ENCODE results near the gene ATL3.
"Not testable (repeated sequence)": the region's sequence is repeated elsewhere in the genome, so short reads cannot be mapped to it uniquely, and the experiment has no call there.

The ATL3 gene

DNA sequence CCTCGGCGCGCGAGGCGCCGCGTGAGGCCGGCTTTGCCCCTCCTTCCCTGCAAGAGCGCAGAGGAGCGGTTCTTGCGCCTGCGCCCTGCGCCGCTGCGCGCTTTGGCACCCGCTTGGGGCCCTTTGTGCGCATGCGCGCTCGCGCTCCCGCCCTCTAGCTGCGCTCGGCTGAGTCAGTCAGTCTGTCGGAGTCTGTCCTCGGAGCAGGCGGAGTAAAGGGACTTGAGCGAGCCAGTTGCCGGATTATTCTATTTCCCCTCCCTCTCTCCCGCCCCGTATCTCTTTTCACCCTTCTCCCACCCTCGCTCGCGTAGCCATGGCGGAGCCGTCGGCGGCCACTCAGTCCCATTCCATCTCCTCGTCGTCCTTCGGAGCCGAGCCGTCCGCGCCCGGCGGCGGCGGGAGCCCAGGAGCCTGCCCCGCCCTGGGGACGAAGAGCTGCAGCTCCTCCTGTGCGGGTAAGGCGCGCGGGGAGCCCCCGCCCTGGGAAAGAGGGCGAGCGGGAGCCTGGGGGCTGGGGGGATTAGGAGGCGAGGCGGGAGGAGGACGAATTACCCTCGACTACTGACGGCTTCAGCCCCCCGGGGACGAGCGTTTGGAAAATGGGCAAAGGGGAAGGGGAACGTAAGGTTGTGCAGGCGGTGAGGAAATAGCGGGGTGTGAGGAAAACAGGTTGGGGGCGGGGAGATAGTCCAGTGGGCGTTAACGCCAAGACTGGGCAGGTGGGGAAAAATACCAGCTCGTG, 10.3 kb upstream of the ATL3 start, which contains the start of gene RTN3:
Gene RTN3 (plus strand): TSS at position 180 of the 745 bp plus-strand sequence. CDS start 137 bp downstream, at position 317.
- peak; percentile 97 for DNase-seq (ENCODE audit: low spot score)

DNA sequence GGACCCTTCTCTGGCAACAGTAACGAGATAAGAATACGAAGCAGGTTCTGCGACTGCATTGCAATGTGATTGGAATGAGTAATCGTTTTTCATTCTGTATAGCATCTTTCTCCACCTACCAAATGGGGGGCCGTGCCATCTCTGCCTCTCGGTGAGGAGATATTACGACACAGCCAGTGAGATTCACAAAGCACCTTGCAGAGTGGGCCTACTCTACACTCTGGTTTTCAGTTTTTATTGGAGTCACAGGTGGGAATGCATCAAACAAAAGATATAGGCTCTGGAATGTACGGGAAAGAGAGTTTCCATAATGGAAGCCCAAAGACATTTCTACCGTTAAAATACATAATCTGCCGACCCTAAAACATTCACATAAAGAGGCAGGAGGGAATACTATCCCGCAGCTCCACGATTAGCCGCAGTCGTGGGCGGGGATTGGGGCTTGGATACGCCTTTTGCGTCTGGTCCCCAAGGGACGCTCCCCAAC, 9.7 kb upstream of the ATL3 start:
- peak; percentile 75 for DNase-seq (ENCODE audit: low spot score)

DNA sequence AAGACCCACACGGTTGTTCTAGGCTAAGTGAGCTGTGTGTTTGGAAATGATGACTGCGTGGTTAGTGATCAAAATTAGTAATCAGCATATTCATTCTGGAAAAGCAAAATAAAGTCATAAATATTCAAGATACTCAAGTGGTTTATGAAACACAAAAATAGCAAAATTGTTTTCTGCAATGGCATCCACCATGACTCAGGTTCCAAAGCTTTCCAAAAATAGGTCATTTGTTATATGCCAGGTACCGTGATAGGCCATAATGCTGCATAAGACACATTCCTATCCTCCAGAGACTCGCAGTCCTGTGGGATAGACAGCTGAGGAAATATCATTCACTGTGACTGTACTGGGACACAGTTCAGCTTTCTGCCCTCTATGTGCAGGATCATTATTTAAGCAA, 2.4 kb upstream of the ATL3 start:
- no peak for DNase-seq (ENCODE audit: low spot score)

DNA sequence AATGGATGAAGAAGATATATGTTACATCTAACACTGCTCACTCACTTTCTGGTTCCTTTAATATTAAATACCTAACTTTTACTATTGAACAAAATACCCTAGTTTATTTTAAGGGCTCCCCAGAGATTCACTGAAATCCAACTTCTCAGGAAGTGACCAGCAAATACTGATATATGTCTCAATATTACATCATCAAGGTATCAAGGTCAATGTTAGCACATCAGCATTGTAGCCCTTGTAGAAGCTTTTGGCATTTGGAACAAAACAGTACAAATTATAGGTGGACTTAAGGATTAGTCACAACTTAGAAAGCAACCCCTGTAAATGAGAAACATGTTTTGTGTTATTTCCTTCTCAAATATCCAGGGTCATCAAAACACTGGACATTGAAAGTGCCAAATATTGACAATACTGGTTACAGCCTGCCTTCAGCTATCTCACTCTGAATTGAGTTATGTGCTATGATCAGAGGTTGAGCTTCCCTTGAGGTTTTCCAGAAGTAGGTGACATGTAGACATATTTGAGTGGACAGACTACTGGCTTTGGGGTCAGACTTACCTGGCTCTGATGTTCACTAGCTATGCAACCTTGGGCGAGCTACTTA, 1.9 kb upstream of the ATL3 start:
- no peak for DNase-seq (ENCODE audit: low spot score)

DNA sequence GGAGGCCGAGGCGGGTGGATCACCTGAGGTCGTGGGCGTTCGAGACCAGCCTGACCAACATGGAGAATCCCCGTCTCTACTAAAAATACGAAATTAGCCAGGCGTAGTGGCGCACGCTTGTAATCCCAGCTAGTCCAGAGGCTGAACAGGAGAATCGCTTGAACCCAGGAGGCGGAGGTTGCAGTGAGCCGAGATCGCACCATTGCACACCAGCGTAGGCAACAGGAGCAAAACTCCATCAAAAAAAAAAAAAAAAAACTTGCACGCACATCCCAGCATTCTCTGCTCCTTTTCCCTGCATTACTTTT, 934 bp upstream of the ATL3 start:
- DNase-seq (ENCODE audit: low spot score) = no peak

DNA sequence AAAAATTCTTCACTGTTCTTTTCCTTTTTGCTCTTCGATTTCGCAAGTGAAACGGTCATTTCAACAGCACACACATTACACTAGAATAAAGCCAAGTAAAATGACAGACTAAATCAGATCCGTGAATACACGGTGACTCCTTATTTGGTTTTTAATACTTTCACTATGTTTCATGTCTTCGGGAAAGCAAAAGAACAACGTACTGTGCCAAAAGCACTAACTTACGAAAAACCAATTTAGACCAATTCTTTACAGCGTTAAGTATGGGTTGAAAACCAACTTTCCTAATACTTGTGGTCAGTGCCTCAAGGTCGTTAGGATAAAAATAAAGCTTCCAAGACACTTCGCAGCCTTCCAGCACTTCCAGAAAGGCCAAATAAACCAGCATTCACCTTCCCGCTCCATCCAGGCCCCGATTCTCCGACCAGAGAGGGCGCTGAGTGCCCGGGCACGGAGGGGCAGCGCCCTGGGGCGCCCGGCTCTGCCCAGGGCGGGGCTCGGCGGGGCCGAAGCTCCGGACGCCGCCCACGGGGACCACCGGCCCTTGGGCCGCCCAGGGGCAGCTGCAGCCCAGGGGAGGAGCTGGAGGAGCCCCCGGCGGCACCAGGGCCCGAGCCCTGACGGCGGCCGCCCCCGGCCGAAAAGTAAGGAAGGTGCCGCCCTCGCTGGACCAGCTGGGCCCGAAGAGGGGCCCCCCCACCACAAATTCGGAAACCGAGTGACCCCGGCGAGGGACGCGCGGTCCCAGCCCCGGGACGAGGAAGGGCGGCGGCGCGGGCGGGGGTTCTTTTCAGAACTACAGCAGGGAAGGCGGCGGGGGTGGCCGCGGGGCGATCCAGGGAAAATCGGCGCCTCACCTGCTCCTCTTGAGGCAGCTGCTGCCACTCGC, 499 bp downstream of the ATL3 start:
- peak; percentile 71 for DNase-seq (ENCODE audit: low spot score)

DNA sequence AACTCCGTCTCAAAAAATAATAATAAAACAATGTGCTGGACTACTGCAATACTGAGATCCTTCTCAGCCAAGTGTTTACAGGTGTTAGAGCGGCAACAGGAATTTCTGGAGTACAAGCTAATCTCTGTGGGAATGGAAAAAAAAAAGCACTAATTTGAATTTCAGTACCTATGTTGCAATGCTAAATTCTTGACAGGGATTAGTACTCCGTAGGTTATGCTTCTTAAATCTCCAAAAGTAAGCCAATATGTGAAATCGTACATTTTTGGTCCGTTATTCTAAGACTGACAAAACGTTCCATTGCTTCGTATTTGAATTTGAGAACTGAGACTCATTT, 1.1 kb downstream of the ATL3 start:
- DNase-seq (ENCODE audit: low spot score) = no peak

DNA sequence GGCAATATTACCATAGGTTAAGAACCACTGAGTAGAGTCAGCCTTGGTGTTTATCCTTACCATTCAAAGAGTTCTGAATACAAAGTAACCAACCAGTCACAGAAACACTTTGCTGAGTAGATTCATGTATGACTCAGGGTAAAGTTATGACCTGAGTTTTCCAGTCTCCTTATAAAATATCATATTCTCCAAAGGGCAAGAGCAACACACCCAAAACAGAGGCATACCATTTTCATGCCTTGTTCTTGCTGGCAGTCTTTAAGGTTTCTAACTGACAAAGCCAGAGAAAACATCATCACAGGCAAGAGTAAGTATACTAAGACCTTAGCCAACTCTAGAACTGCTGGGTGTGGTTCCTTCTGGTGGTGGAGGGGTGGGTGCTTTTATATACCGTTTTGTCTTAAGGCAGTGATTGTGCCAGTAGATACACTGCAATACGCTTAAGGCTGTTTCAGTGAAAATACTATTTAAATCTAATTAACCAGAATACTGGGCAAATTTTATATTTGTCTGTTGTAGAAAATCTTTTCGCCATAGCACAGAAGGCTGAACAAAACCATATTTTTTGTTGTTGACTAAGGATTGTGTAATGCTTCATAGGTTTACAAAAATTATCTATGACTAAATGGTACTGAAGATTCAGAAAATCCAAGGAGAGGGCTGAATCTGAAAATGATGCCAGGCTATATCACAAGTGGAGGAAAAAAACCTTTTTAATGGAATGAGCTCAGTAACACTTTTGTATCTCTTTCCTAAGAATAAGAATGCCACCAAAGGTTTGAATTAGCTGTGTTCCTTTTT, 3.0 kb downstream of the ATL3 start:
- no peak for DNase-seq (ENCODE audit: low spot score)

DNA sequence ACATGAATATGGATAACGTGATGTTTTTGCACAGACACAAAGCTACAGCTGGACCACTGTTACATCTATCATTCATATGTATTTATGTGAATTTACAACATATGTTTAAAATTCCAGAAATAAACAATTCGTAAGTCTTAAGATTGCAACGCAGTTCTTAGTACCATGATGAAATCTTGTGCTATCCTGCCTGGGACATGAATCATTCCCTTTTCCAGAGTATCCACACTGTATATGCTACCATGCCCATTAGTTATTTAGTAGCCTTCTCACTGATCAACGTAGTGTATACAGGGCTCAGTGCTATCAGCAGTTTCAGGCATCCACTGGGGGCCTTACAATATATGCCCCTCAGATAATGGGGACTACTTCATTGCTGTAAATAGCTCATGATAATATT, 4.3 kb downstream of the ATL3 start:
- no peak for DNase-seq (ENCODE audit: low spot score)

DNA sequence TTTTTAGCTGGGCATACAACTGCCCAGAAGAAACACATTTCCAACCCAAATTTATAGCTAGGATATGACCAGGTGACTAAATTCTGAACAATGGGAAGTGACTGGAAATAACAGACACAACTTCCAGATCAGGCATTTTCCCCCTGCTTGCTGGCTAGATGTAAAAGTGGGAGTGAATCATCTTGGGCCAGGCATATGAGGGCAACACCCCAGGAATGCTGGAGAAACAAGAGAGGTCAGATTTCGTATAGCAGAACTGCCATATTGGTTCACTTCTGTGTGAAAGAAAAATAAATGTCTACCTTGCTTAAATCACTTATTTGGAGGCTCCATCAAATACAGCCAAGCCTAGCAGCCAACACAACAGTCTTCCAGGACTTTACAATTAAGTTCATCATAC, 7.4 kb downstream of the ATL3 start:
- no peak for DNase-seq (ENCODE audit: low spot score)

DNA sequence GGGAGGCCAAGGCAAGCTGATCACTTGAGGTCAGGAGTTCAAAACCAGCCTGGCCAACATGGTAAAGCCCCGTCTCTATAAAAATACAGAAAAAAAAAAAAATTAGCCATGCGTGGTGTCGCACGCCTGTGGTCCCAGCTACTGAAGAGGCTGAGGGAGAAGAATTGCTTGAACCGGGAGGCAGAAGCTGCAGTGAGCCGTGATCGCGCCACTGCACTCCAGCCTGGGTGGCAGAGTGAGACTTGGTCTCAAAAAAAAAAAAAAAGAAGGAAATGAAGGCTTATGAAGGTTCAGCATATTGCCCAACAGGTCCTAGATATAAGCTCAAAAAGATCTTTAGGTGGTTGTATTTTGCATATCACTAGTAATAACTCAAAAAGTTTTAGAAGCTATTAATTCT, 10.2 kb downstream of the ATL3 start:
- no peak for DNase-seq (ENCODE audit: low spot score)

DNA sequence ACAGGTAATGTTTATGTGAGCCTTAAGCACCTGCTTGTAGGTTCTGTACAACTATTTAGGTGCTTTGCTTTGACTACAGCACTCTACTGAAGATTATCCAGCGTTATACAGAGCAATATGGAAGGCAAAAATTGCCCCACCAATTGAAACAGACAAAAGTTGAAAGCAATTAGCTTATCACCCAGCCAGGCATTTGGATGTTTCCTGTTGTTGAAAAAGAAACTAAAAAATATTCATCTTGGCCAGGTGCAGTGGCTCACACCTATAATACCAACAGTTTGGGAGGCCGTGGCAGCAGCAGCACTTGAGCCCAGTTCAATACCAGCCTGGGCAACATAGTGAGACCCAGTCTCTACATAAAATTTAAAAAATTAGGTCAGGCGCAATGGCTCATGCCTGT, 18.5 kb downstream of the ATL3 start:
- no peak for DNase-seq (ENCODE audit: low spot score)

DNA sequence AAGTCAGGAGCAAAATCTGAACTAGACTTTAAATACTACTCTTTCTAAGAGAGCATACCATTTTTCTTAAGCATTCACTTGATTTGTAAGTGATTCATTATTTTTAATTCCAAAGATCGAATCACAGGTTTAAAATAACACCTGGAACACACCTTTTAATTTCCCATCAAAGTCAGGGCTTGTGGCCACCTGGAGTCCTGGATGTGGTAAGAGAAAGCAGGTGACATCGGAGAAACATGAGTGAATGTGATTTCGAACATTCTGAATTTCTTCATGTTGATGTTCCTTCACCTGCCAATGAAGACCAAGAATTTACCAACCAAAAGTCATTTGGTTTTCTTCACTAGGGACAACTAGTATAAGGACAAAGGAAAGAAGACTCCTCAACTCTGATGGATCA, 28.0 kb downstream of the ATL3 start:
- DNase-seq (ENCODE audit: low spot score) = no peak

DNA sequence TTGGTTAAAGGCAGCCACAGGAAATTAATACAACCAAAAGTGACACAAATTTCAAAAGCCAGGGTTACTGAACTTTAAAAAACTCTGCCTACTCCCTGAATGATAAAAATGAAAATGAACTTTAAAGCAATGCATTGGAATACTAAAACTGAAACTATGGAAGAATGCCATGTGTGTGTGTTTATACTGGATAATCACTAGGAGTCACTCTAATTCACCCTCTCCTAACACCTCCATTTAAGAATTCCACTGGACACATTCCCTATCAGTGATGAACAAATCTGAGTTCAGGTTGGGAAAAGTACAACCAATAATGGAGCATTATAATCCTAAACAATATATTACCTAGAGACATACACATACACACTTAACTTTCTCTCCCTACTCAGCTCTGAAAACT, 29.4 kb downstream of the ATL3 start:
- no peak for DNase-seq (ENCODE audit: low spot score)

DNA sequence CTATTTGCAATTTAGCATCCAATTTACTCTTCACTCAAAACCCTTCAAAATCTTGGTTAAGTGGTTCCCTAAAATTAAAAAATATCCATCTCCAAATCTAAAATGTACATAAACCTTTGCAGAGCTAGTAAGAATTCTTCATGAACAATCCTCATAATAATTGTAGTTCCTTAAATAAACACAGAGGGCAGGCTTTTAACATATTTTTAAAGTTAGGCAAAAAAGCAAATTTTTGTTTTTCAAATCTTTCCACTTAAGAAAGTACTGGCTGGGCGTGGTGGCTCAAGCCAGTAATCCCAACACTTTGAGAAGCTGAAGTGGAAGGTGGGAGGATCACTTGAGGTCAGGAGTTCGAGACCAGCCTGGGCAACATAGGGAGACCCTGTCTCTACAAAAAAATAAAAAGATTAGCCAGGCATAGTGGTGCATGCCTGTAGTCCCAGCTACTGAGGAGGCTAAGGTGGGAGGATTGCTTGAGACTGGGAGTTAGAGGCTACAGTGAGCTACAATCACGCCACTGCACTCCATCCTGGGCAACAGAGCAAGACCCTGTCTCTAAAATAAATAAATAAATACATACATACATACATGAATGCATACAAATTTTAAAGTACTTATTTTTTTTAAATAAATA, 31.9 kb downstream of the ATL3 start:
- DNase-seq (ENCODE audit: low spot score) = no peak

DNA sequence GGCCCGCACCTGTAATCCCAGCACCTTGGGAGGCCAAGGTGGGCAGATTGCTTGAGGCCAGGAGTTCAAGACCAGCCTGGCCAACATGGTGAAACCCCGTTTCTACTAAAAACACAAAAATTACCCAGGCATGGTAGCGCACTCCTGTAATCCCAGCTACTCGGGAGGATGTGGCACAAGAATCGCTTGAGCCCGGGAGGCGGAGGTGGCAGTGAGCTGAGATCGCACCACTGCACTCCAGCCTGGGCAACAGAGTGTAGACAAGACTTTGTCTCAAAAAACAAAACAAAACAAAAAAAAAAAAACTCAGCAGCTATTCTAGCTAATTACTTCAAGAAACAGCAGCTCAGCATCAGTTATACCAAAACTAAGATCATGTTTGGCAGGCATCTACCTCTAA, 32.7 kb downstream of the ATL3 start:
- DNase-seq (ENCODE audit: low spot score) = not testable (repeated sequence)

DNA sequence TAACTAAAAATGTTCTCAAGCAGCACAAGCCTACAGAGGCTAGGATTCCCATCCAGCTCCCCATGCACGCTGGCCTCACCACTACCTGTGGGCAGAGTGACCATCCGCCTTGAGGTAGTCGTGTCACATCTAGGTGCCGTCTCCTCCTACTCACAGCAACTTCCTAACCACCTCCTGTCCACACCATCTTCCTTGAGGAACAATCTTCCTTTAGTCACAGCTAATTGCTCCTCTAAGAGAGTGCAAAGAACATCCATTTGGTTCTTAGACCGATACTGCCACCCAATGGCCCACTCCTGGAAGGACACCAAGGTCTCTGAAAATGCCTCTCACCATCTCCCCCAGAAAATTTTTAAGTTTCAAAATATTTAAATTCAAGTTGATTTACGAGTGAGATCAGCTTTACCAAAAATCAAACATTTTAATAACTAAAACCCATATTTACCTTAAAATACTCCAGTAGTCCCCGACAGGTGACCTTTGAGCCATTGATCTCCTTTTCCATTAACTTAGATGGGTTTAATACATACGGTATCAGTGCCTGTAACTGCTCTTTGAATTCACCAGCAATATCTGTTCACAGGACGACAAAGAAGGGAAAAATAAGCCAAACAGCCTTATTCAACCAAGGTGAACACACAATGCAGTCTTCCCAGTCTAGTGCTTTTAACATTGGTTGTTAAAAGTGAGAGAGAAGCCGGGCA, 35.3 kb downstream of the ATL3 start:
- peak; percentile 88 for DNase-seq (ENCODE audit: low spot score)

DNA sequence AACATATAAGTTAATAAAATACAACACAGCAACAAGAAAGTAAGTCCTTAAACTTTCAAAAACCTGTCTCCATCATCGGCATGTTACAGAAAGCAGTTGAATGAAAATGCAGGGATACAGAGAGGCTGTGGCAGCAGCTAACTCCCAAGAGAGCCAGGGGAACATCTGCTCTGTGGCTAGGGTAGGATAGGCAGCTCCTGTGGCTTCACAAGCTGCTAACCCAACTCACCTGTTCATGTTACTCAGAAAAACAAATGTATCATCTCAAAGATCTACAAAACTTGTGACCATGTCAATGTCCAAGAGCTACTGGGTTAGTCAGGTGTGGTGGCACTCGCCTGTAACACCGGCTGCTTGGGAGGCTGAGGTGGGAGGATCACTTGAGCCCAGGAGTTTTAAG, 41.8 kb downstream of the ATL3 start:
- DNase-seq (ENCODE audit: low spot score) = no peak

DNA sequence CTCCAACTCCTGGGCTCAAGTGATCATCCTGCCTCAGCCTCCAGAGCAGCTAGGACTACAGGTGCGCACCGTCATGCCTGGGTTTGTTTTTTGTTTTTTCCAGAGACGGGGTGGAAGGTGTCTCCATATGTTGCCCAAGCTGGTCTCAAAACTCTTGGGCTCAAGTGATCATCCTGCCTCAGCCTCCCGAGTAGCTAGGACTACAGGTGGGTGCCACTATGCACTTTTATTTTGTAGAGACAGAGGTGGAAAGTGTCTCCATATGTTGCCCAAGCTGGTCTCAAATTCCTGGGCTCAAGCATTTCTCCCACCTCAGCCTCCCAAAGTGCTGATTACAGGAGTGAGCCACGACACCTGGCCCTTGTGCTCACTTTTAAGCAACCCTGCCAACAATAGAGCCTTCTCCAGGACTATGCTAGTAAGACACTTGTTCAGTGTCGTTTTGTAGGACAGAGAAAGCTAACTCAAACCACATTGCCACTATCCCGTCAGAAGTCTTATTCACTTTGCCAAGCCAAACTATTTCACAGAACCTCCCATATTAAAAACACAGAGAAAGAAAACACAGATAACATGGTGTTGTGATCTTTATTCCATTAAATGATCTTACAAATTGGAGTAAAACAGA, 47.5 kb downstream of the ATL3 start:
- DNase-seq (ENCODE audit: low spot score) = no peak

DNA sequence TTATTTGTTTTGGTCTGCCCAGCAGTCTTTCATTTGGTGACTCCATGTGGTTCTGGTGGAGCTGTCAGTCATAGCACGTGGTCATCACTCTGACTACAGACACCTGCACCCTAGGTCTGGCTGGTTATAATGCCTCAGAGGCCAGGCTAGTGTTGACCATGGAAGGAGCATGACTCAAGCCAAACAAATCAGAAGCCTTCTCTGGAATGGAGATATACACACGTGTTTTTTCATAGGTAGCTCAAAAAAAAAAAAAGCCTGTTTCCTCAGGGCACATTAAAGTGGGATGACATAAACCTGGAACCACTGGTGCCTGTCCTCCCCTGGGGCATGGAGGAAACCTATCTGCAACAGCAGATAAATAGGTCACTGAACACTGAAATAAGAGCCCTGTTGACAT, 48.9 kb downstream of the ATL3 start:
- no peak for DNase-seq (ENCODE audit: low spot score)

DNA sequence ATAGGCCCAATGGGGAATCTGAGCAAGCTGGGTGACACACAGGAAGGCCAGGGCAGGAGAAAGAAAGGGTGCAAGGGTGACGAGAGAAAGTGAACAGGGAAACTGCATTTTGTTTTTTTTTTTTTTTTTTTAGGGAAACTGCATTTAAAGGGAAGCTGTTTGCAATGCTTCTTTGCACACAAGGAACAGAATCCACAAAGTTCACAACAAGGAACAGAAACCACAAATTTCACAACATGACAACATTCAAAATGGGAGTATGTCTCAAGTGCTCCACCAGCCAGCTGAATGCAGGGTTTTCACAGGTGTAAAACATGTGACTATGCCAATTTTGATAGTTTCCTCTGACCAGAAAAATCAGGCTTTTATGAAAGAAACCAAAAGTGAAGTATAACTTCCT, 50.1 kb downstream of the ATL3 start:
- DNase-seq (ENCODE audit: low spot score) = peak; percentile 31
